Stimulated activated CD4-positive, alpha-beta T cell treated with anti-CD3 and anti-CD28 coated beads, Interleukin-15, amount 100 ng/mL, for 48 hours (primary cell): Measurements from ENCODE around the gene MEX3B.
"Not testable (repeated sequence)": the region's sequence is repeated elsewhere in the genome, so short reads cannot be mapped to it uniquely, and the experiment has no call there.

Experiments
- DNase-seq, 2 donors: peaks; one replicate each; pipeline ENCODE4 v3.0.0-alpha.2; 2020; ENCODE audit warnings: low read depth in 2 of 2

Gene MEX3B

GRCh38 chr15:82048811-82049210, 3.0 kb upstream of the MEX3B start:
- DNase-seq = no peak

- no peak for DNase-seq
Measured at GRCh38 chr15:82047453-82048400, 1.9 kb upstream of the MEX3B start.

- peak; percentile 73 to 85 for DNase-seq
Measured at GRCh38 chr15:82046666-82047452, 1.0 kb upstream of the MEX3B start.

- DNase-seq = no peak
Measured at GRCh38 chr15:82045179-82045891, 483 bp downstream of the MEX3B start.

- DNase-seq = no peak
Measured at GRCh38 chr15:82044373-82045178, 1.2 kb downstream of the MEX3B start.

- DNase-seq = no peak
Measured at GRCh38 chr15:82043796-82044372, 1.9 kb downstream of the MEX3B start.

- no peak for DNase-seq
Measured at GRCh38 chr15:82043130-82043673, 2.6 kb downstream of the MEX3B start.

- DNase-seq = no peak
Measured at GRCh38 chr15:82040862-82041261, 5.0 kb downstream of the MEX3B start.

- no peak for DNase-seq
Measured at GRCh38 chr15:82040390-82040789, 5.4 kb downstream of the MEX3B start.

- DNase-seq = no peak
Measured at GRCh38 chr15:82039871-82040270, 5.9 kb downstream of the MEX3B start.

GRCh38 chr15:82036461-82036860, 9.4 kb downstream of the MEX3B start:
- DNase-seq = no peak

GRCh38 chr15:82031871-82032270, 13.9 kb downstream of the MEX3B start:
- DNase-seq = no peak

- DNase-seq = no peak
Measured at GRCh38 chr15:82030176-82030575, 15.6 kb downstream of the MEX3B start.

GRCh38 chr15:82028163-82028562, 17.7 kb downstream of the MEX3B start:
- DNase-seq = not testable (repeated sequence)

GRCh38 chr15:82021992-82022391, 23.8 kb downstream of the MEX3B start:
- no peak for DNase-seq

- no peak for DNase-seq
Measured at GRCh38 chr15:82020625-82021394, 25.0 kb downstream of the MEX3B start.

- DNase-seq = no peak
Measured at GRCh38 chr15:82018201-82018600, 27.6 kb downstream of the MEX3B start.

GRCh38 chr15:82017656-82018055, 28.2 kb downstream of the MEX3B start:
- DNase-seq = no peak

GRCh38 chr15:82014989-82015388, 30.8 kb downstream of the MEX3B start:
- DNase-seq = no peak

GRCh38 chr15:82012908-82013307, 32.9 kb downstream of the MEX3B start:
- DNase-seq = no peak
